Measurements from ENCODE around the gene CR1L. TPM values are rescaled to one million over a fixed set of nuclear protein-coding genes. Genes with fewer than 3 reads are reported as not detected.
"Not testable (repeated sequence)": the region's sequence is repeated elsewhere in the genome, so short reads cannot be mapped to it uniquely, and the experiment has no call there.

Gene CR1L
- total and polyA plus RNA-seq, 5 donors from 2014 or later: not detected

DNA sequence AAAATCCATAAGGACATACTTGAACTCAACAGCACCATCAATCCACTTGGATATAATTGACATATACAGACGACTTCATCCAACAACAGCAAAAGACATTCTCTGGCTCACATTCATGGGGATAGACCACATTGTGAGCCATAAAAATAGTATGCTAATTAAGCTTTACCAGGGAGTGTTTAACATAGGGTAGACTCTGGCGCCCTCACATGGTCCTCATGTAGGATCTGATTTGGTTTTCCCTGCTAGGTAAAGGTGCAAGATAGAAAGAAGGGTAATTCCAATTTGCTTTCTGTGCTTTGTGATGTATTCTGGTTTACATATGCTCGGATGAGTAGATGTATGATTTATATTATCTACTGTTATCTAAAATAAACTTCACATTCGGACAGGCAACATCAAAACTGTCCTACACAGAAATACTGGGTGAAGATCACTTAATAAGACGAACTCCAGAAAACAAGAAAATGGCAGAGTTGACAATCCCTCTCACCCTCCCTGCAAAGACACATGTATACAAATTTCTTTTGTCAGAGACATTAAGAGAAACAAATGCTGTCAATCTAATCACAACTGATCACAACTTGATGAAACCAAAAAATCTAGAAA, 27.7 kb downstream of the CR1L start:
- peak in 1 of 3 donors; percentile 44 for DNase-seq
- Histone ChIP-seq H3K36me3 (ENCODE audit: control insufficient read depth, insufficient read depth, low read length) (no peaks in the 10 kb centered on the region), H3K9me3 (ENCODE audit: control insufficient read depth in 2 of 2, low read length in 2 of 2) (no peaks in the 10 kb centered on the region), H3K4me3 (ENCODE audit: low read depth, low read length) (no peak overlapping the region), H3K27ac (ENCODE audit: insufficient read depth, low read length, poor library complexity, severe bottlenecking) (no peak overlapping the region), H3K27me3 (ENCODE audit: control insufficient read depth, insufficient read depth, low read length) (peaks cover 23% of the 10 kb centered on the region), H3K4me1 (ENCODE audit: control insufficient read depth, insufficient read depth, low read length, poor library complexity, severe bottlenecking) (no peaks in the 10 kb centered on the region)
- Mint-ChIP-seq H3K27ac (no peak overlapping the region), H3K36me3 (no peaks in the 10 kb centered on the region), H3K4me3 (no peak overlapping the region), H3K4me1 (peaks cover 0 to 2% (median 1%) of the 10 kb centered on the region in 4 donors), H3K9me3 (peaks cover 0 to 2% (median 0%) of the 10 kb centered on the region in 7 donors), H3K27me3 (peaks cover 34% of the 10 kb centered on the region)
- no peak for ATAC-seq (ENCODE audit: low read depth in 2 of 2)

GRCh38 chr1:207673399-207673798, 28.5 kb downstream of the CR1L start:
- H3K9me3 ChIP-seq (ENCODE audit: control insufficient read depth in 2 of 2, low read length in 2 of 2): no peaks in the 10 kb centered on the region
- no peak for DNase-seq
- Mint-ChIP-seq H3K36me3 (no peaks in the 10 kb centered on the region), H3K27me3 (peaks cover 34% of the 10 kb centered on the region), H3K9me3 (peaks cover 0 to 2% (median 0%) of the 10 kb centered on the region in 7 donors), H3K4me3 (no peak overlapping the region), H3K27ac (no peak overlapping the region), H3K4me1 (peaks cover 0 to 2% (median 1%) of the 10 kb centered on the region in 4 donors)
- ATAC-seq (ENCODE audit: low read depth in 2 of 2): no peak
- H3K4me3 ChIP-seq (ENCODE audit: low read depth, low read length): no peak overlapping the region
- no peaks in the 10 kb centered on the region for H3K36me3 ChIP-seq (ENCODE audit: control insufficient read depth, insufficient read depth, low read length)
- peaks cover 16% of the 10 kb centered on the region for H3K27me3 ChIP-seq (ENCODE audit: control insufficient read depth, insufficient read depth, low read length)
- H3K4me1 ChIP-seq (ENCODE audit: control insufficient read depth, insufficient read depth, low read length, poor library complexity, severe bottlenecking): no peaks in the 10 kb centered on the region
- no peak overlapping the region for H3K27ac ChIP-seq (ENCODE audit: insufficient read depth, low read length, poor library complexity, severe bottlenecking)

DNA sequence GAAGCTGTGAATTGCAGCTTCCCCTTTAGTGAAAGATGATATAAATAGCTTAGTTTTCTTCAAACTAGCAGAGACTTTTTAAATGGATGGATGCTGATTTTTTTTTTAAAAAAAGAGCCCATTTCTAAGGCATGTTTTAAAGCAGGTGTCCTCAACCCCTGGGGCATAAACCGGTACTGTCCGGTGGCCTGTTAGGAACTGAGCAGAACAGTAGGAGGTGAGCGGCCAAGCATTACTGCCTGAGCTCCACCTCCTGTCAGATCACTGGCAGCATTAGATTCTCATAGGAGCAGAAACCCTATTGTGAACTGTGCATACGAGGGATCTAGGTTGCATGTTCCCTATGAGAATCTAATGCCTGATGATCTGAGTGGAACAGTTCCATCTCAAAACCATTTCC, 31.2 kb downstream of the CR1L start:
- Mint-ChIP-seq H3K4me3 (no peak overlapping the region), H3K9me3 (peaks cover 0 to 2% (median 0%) of the 10 kb centered on the region in 7 donors), H3K27ac (no peak overlapping the region), H3K4me1 (no peaks in the 10 kb centered on the region), H3K36me3 (no peaks in the 10 kb centered on the region), H3K27me3 (peaks cover 29% of the 10 kb centered on the region)
- Histone ChIP-seq H3K9me3 (ENCODE audit: control insufficient read depth in 2 of 2, low read length in 2 of 2) (no peaks in the 10 kb centered on the region), H3K4me3 (ENCODE audit: low read depth, low read length) (no peak overlapping the region), H3K36me3 (ENCODE audit: control insufficient read depth, insufficient read depth, low read length) (no peaks in the 10 kb centered on the region), H3K27ac (ENCODE audit: insufficient read depth, low read length, poor library complexity, severe bottlenecking) (no peak overlapping the region), H3K27me3 (ENCODE audit: control insufficient read depth, insufficient read depth, low read length) (peaks cover 9% of the 10 kb centered on the region), H3K4me1 (ENCODE audit: control insufficient read depth, insufficient read depth, low read length, poor library complexity, severe bottlenecking) (no peaks in the 10 kb centered on the region)
- DNase-seq: no peak
- ATAC-seq (ENCODE audit: low read depth in 2 of 2): no peak

- H3K9me3 Mint-ChIP-seq: not testable (repeated sequence)
Observed at GRCh38 chr1:207680590-207681388, 35.9 kb downstream of the CR1L start.

DNA sequence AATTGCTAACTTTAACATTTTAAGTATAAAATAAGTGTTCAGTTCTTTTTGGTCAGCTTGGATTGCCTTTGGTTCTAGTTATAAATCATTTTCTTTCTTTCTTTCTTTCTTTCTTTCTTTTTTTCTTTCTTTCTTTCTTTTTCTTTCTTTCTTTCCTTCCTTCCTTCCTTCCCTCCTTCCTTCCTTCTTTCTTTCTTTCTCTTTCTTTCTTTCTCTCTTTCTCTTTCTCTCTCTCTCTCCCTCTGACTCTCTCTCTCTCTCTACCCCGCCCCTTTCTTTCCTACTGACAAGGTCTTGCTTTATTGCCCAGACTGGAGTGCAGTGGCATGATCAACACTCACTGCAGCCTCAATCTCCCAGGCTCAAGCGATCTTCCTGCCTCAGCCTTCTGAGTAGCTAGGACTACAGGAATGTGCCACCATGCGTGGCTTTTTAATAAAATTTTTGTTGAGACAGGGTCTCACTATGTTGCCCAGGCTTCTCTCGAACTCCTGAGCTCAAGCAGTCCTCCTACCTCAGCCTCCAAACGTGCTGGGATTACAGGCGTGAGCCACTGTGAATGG, 38.0 kb downstream of the CR1L start:
- H3K9me3 ChIP-seq (ENCODE audit: control insufficient read depth in 2 of 2, low read length in 2 of 2); H3K36me3 ChIP-seq (ENCODE audit: control insufficient read depth, insufficient read depth, low read length); H3K36me3 Mint-ChIP-seq; H3K4me3 ChIP-seq (ENCODE audit: low read depth, low read length); DNase-seq; H3K27me3 ChIP-seq (ENCODE audit: control insufficient read depth, insufficient read depth, low read length); H3K4me1 ChIP-seq (ENCODE audit: control insufficient read depth, insufficient read depth, low read length, poor library complexity, severe bottlenecking); H3K4me3 Mint-ChIP-seq; H3K27ac Mint-ChIP-seq; H3K9me3 Mint-ChIP-seq; H3K4me1 Mint-ChIP-seq; H3K27ac ChIP-seq (ENCODE audit: insufficient read depth, low read length, poor library complexity, severe bottlenecking); ATAC-seq (ENCODE audit: low read depth in 2 of 2): not testable (repeated sequence)
- H3K27me3 Mint-ChIP-seq: peaks cover 38% of the 10 kb centered on the region

More at GRCh38 chr1:207680590-207681388, 35.9 kb downstream of the CR1L start:
- not testable (repeated sequence) for H3K4me3 Mint-ChIP-seq; H3K9me3 ChIP-seq (ENCODE audit: control insufficient read depth in 2 of 2, low read length in 2 of 2); H3K36me3 Mint-ChIP-seq; H3K27ac ChIP-seq (ENCODE audit: insufficient read depth, low read length, poor library complexity, severe bottlenecking); H3K36me3 ChIP-seq (ENCODE audit: control insufficient read depth, insufficient read depth, low read length); ATAC-seq (ENCODE audit: low read depth in 2 of 2); H3K4me3 ChIP-seq (ENCODE audit: low read depth, low read length); H3K4me1 Mint-ChIP-seq; H3K27ac Mint-ChIP-seq; H3K27me3 ChIP-seq (ENCODE audit: control insufficient read depth, insufficient read depth, low read length); H3K4me1 ChIP-seq (ENCODE audit: control insufficient read depth, insufficient read depth, low read length, poor library complexity, severe bottlenecking); DNase-seq
- peaks cover 46% of the 10 kb centered on the region for H3K27me3 Mint-ChIP-seq

GRCh38 chr1:207690551-207690950, 45.6 kb downstream of the CR1L start:
- H3K27ac Mint-ChIP-seq; H3K4me3 Mint-ChIP-seq; H3K4me1 ChIP-seq (ENCODE audit: control insufficient read depth, insufficient read depth, low read length, poor library complexity, severe bottlenecking); DNase-seq; ATAC-seq (ENCODE audit: low read depth in 2 of 2); H3K9me3 Mint-ChIP-seq; H3K9me3 ChIP-seq (ENCODE audit: control insufficient read depth in 2 of 2, low read length in 2 of 2); H3K4me3 ChIP-seq (ENCODE audit: low read depth, low read length); H3K36me3 Mint-ChIP-seq; H3K27ac ChIP-seq (ENCODE audit: insufficient read depth, low read length, poor library complexity, severe bottlenecking); H3K36me3 ChIP-seq (ENCODE audit: control insufficient read depth, insufficient read depth, low read length); H3K4me1 Mint-ChIP-seq: not testable (repeated sequence)
- peaks cover 16% of the 10 kb centered on the region for H3K27me3 Mint-ChIP-seq
- peaks cover 11% of the 10 kb centered on the region for H3K27me3 ChIP-seq (ENCODE audit: control insufficient read depth, insufficient read depth, low read length)

GRCh38 chr1:207691010-207691409, 46.1 kb downstream of the CR1L start:
- ATAC-seq (ENCODE audit: low read depth in 2 of 2) (no peak), DNase-seq (no peak)
- Histone ChIP-seq H3K4me3 (ENCODE audit: low read depth, low read length) (no peak overlapping the region), H3K27ac (ENCODE audit: insufficient read depth, low read length, poor library complexity, severe bottlenecking) (no peak overlapping the region), H3K9me3 (ENCODE audit: control insufficient read depth in 2 of 2, low read length in 2 of 2) (no peaks in the 10 kb centered on the region), H3K27me3 (ENCODE audit: control insufficient read depth, insufficient read depth, low read length) (peaks cover 11% of the 10 kb centered on the region), H3K4me1 (ENCODE audit: control insufficient read depth, insufficient read depth, low read length, poor library complexity, severe bottlenecking) (no peaks in the 10 kb centered on the region), H3K36me3 (ENCODE audit: control insufficient read depth, insufficient read depth, low read length) (no peaks in the 10 kb centered on the region)
- Mint-ChIP-seq H3K36me3 (no peaks in the 10 kb centered on the region), H3K4me3 (no peak overlapping the region), H3K27me3 (peaks cover 16% of the 10 kb centered on the region), H3K9me3 (peaks cover 0 to 1% (median 0%) of the 10 kb centered on the region in 7 donors), H3K27ac (no peak overlapping the region), H3K4me1 (no peaks in the 10 kb centered on the region)

Data from CD4-positive, CD25-positive, alpha-beta regulatory T cell (primary cell).